NB4 (cell line): ENCODE measurements around the gene ACADM.
"Not testable (repeated sequence)": the region's sequence is repeated elsewhere in the genome, so short reads cannot be mapped to it uniquely, and the experiment has no call there.

Source experiments
- DNase-seq: peaks from one replicate; pipeline ENCODE4 v3.0.0; 2010; ENCODE audit warnings: low read depth
- H3K4me3 ChIP-seq: one replicate; pipeline ENCODE4 v1.5.1; 2011; ENCODE audit warnings: mild to moderate bottlenecking, low read depth, low read length, moderate library complexity
- MYC ChIP-seq: IDR thresholded peaks from 2 replicates; pipeline ENCODE4 v1.6.1; 2011; ENCODE audit warnings: low read depth, low read length
- POLR2A ChIP-seq: IDR thresholded peaks from 2 replicates; pipeline ENCODE4 v1.6.1; 2011; ENCODE audit warnings: mild to moderate bottlenecking; ENCODE audit not compliant: insufficient read length; ENCODE audit errors: extremely low read depth
- TF ChIP-seq, protein P1 (sequence below): IDR thresholded peaks from one replicate; pipeline ENCODE4 v1.5.1; 2012; ENCODE audit warnings: low read depth, low read length
- TF ChIP-seq, protein P2 (sequence below): IDR thresholded peaks from 2 replicates; pipeline ENCODE4 v1.6.1; 2011; ENCODE audit warnings: low read depth, low read length

The ACADM gene

DNA sequence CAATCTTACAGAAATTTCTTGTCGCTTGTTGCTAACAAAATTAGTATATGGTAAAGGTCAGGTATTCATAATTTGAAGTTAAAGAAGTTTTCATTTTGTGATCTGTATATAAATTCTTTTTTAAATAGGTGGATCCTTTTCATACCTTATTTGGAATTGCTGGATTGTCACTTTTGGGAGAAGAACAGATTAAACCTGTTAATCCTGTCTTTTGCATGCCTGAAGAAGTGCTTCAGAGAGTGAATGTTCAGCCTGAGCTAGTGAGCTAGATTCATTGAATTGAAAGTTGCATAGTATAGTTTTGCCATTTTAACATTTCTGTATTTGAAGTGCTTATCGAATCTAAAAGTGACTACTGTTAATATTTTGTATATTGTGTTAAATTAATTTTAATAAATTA is 69.9 kb downstream of the ACADM start:
- TF ChIP-seq, protein P1, sequence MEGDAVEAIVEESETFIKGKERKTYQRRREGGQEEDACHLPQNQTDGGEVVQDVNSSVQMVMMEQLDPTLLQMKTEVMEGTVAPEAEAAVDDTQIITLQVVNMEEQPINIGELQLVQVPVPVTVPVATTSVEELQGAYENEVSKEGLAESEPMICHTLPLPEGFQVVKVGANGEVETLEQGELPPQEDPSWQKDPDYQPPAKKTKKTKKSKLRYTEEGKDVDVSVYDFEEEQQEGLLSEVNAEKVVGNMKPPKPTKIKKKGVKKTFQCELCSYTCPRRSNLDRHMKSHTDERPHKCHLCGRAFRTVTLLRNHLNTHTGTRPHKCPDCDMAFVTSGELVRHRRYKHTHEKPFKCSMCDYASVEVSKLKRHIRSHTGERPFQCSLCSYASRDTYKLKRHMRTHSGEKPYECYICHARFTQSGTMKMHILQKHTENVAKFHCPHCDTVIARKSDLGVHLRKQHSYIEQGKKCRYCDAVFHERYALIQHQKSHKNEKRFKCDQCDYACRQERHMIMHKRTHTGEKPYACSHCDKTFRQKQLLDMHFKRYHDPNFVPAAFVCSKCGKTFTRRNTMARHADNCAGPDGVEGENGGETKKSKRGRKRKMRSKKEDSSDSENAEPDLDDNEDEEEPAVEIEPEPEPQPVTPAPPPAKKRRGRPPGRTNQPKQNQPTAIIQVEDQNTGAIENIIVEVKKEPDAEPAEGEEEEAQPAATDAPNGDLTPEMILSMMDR, result no peak
- no peak for TF ChIP-seq MYC
- no peak for DNase-seq
- H3K4me3 ChIP-seq, result no peak overlapping the region

DNA sequence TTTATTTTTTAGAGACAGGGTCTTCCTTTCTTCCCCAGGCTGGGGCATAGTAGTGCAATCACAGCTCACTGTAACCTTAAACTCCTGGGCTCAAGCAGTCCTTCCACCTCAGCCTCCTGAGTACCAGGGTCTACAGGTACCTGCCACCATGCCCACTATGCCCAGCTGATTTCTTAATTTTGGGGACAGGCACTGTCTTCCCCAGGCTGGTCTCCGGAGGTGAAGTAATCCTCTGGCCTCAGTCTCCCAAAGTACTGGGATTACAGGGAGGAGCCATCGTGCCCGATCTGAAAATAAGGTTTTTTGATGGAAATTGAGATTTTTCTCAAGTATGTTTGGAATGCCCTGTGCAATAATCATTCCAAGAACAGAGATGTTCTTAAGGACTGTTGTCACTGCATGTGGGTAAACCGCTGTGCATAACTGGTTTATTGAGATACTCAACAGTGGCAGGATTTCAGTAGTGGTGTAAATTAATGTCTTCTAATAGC is 71.2 kb downstream of the ACADM start:
- H3K4me3 ChIP-seq, result no peak overlapping the region
- DNase-seq, result peak; percentile 25
- TF ChIP-seq, protein P2, sequence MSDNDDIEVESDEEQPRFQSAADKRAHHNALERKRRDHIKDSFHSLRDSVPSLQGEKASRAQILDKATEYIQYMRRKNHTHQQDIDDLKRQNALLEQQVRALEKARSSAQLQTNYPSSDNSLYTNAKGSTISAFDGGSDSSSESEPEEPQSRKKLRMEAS, result no peak
- TF ChIP-seq MYC (no peak), POLR2A (no peak)
- TF ChIP-seq, protein P1, result no peak

DNA sequence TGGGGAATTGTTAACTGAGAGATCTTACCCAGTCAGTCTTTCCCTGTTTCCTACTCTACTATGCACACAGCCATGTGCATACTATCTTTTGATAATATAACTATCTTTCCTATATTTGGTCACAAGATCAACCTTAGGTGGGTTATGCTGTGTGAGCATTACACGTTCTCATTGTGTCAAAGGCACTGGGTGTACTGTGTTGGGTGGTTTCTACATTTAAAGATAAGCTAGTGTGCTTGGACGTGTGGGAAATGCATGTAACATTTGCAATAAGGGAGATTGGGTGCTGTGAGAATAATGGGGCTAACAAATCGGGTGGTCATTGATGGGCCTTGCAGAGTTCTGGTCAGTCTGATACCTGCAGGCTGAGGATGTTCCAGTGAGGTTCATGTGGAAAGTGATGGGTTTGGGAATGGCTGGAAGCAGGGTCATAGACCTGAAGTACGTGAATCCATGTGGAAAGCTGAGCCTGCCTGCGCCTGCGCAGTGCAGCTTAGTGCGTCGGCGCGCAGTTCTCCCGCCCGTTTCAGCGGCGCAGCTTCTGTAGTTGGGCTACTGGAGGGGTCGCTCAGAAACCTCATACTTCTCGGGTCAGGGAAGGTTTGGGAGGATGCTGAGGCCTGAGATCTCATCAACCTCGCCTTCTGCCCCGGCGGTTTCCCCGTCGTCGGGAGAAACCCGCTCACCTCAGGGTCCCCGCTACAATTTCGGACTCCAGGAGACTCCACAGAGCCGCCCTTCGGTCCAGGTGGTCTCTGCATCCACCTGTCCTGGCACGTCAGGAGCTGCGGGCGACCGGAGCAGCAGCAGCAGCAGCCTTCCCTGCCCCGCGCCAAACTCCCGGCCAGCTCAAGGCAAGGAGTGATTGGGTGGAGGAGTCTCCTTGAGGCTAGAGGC is 72.1 kb downstream of the ACADM start, which contains the start of gene MSH4:
MSH4 (plus strand) TSS at position 507 of the 897 bp plus-strand sequence; CDS start at position 611, 104 bp downstream.
- peak; percentile 34 for DNase-seq

DNA sequence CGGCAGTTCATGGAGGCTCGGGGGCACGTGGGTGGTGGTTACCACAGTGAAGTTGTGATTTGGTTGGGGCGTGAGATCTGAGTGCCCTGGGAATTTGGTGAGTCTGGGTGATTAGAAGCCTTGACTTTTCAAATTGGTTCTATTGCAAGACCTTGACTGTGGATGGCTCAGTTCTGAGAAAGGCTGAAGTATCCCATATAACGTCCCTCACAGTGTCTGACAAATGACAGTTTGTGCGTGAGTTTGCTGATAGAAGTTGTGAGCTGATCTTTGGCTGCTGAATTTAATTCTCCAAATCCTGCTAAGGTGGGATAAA is 72.7 kb downstream of the ACADM start:
- no peak overlapping the region for H3K4me3 ChIP-seq
- peak; percentile 40 for DNase-seq
- TF ChIP-seq POLR2A, result no peak
- TF ChIP-seq, protein P2, result no peak
- no peak for TF ChIP-seq MYC
- TF ChIP-seq, protein P1, result no peak

More for the DNA sequence above, 72.1 kb downstream of the ACADM start, which contains the start of gene MSH4:
- no peak within 1 kb of the TSS for H3K4me3 ChIP-seq
- TF ChIP-seq, protein P1, result no peak
- TF ChIP-seq POLR2A (no peak), MYC (no peak)
- TF ChIP-seq, protein P2, result no peak

DNA sequence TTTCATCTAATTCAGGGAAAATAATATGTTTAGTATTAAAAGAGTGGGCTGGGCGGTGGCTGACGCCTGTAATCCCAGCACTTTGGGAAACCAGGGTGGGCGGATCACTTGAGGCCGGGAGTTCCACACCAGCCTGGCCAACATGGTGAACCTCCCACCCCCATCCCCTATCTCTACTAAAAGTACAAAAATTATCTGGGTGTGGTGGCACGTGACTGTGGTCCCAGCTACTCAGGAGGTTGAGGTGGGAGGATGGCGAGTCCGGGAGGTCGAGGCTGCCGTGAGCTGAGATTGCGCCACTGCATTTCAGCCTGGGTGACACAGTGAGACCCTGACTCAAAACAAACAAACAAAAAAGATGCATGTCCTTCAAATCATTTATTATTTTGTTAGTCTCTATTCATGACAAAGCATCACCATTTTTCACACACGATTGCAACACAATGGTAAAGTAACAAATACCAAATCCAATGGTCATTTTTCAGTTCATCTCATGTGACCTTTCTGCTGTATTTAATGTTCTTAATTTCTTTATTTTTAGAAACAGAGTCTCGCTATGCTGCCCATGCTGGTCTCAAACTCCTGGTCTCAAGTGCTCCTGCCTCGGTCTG is 73.2 kb downstream of the ACADM start:
- H3K4me3 ChIP-seq, result no peak overlapping the region
- TF ChIP-seq MYC, result no peak
- TF ChIP-seq POLR2A, result no peak
- TF ChIP-seq, protein P1, result no peak
- TF ChIP-seq, protein P2, result no peak
- DNase-seq, result no peak

DNA sequence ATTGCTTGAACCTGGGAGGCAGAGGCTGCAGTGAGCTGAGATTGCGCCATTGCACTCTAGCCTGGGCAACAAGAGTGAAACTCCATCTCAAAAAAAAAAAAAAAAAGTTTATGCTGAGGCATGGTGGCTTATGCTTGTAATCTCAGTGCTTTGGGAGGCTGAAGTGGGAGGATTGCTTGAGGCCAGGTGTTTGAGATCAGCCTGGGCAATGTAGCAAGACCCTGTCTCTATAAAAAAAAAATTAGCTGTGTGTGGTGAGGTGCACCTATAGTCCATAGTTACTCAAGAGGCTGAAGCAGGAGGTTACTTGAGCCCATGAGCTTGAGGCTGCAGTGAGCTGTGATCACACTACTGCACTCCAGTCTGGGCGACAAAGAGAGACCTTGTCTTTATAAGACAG is 77.0 kb downstream of the ACADM start:
- DNase-seq, H3K4me3 ChIP-seq: not testable (repeated sequence)
